ENCODE measurements around the gene SLC38A5.

DNA sequence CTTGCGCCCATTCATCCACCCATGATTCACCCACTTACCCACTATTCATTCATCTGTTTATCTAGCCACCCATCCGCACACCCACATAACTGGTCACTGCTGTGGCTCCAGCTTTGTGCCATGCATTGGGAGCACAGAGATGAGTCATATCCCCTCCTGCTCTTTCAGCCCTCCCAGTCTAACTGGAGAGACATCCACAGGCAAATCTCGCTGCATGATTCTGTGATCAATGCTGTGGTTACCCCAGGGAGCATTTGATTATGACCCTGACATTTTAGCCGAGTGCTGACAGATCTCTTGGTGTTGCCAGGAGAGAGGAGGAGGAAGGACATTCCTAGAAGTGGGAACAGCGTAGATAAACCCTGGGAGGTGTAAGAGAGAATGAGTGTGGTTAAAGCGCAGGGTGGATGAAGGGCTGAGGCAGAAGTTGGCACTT, 28.3 kb upstream of the SLC38A5 start:
- TF ChIP-seq, protein P1, sequence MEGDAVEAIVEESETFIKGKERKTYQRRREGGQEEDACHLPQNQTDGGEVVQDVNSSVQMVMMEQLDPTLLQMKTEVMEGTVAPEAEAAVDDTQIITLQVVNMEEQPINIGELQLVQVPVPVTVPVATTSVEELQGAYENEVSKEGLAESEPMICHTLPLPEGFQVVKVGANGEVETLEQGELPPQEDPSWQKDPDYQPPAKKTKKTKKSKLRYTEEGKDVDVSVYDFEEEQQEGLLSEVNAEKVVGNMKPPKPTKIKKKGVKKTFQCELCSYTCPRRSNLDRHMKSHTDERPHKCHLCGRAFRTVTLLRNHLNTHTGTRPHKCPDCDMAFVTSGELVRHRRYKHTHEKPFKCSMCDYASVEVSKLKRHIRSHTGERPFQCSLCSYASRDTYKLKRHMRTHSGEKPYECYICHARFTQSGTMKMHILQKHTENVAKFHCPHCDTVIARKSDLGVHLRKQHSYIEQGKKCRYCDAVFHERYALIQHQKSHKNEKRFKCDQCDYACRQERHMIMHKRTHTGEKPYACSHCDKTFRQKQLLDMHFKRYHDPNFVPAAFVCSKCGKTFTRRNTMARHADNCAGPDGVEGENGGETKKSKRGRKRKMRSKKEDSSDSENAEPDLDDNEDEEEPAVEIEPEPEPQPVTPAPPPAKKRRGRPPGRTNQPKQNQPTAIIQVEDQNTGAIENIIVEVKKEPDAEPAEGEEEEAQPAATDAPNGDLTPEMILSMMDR (IDR thresholded peaks at IDR 0.05), result no peak
- no peak for TF ChIP-seq EZH2phosphoT487 (IDR thresholded peaks at IDR 0.05)
- TF ChIP-seq EZH2 (IDR thresholded peaks at IDR 0.05), result no peak

Measured in neural progenitor cell (in vitro differentiated cells).